ENCODE measurements around the gene CNN3.
A peak's percentile ranks its signal among the peaks of the same experiment; 100 is the strongest.

Gene CNN3

GRCh38 chr1:94863919-94864318 is 63.0 kb downstream of the CNN3 start:
- 38% methylated on average over 4 of the region's 4 CpGs for WGBS
- Histone ChIP-seq H3K27ac (ENCODE audit: low read depth, low read length) (0 out of 2 replicates have a peak overlapping the region, but pooled peaks have one; percentile 42), H3K27me3 (ENCODE audit: insufficient read depth, low read length) (no peaks in the 10 kb centered on the region), H3K4me3 (ENCODE audit: low read length) (no peak overlapping the region), H3K36me3 (ENCODE audit: insufficient read depth, low read length) (no peaks in the 10 kb centered on the region), H3K4me1 (ENCODE audit: insufficient read depth, low read length) (peaks cover 54% of the 10 kb centered on the region), H3K9me3 (ENCODE audit: insufficient read depth, low read depth, low read length) (no peaks in the 10 kb centered on the region), H3K9ac (ENCODE audit: low read depth, low read length) (peak overlapping the region; percentile 11; the same call in 1 of the 2 replicates)

GRCh38 chr1:94863297-94863911 is 63.5 kb downstream of the CNN3 start:
- Histone ChIP-seq H3K4me3 (ENCODE audit: low read length) (no peak overlapping the region), H3K9ac (ENCODE audit: low read depth, low read length) (peak overlapping the region; percentile 11; the same call in 1 of the 2 replicates), H3K27ac (ENCODE audit: low read depth, low read length) (0 out of 2 replicates have a peak overlapping the region, but pooled peaks have one; percentile 42), H3K36me3 (ENCODE audit: insufficient read depth, low read length) (no peaks in the 10 kb centered on the region), H3K27me3 (ENCODE audit: insufficient read depth, low read length) (no peaks in the 10 kb centered on the region), H3K4me1 (ENCODE audit: insufficient read depth, low read length) (peaks cover 49% of the 10 kb centered on the region), H3K9me3 (ENCODE audit: insufficient read depth, low read depth, low read length) (no peaks in the 10 kb centered on the region)
- WGBS, result 85% methylated on average over 1 of the region's 2 CpGs

- WGBS, result 0% methylated on average over 1 of the region's 2 CpGs
- Histone ChIP-seq H3K4me1 (ENCODE audit: insufficient read depth, low read length) (peaks cover 49% of the 10 kb centered on the region), H3K36me3 (ENCODE audit: insufficient read depth, low read length) (no peaks in the 10 kb centered on the region), H3K27ac (ENCODE audit: low read depth, low read length) (no peak overlapping the region), H3K9me3 (ENCODE audit: insufficient read depth, low read depth, low read length) (no peaks in the 10 kb centered on the region), H3K27me3 (ENCODE audit: insufficient read depth, low read length) (no peaks in the 10 kb centered on the region), H3K4me3 (ENCODE audit: low read length) (no peak overlapping the region), H3K9ac (ENCODE audit: low read depth, low read length) (no peak overlapping the region)
These were observed 64.2 kb downstream of the CNN3 start for GRCh38 chr1:94862718-94863117.

GRCh38 chr1:94859174-94859573 is 67.7 kb downstream of the CNN3 start:
- 71% methylated on average over 2 of the region's 2 CpGs for whole genome bisulfite sequencing
- H3K4me1 ChIP-seq (ENCODE audit: insufficient read depth, low read length), result peaks cover 23% of the 10 kb centered on the region

GRCh38 chr1:94858276-94858675 is 68.6 kb downstream of the CNN3 start:
- 84% methylated on average over 2 of the region's 2 CpGs for WGBS
- Histone ChIP-seq H3K9ac (ENCODE audit: low read depth, low read length) (no peak overlapping the region), H3K27me3 (ENCODE audit: insufficient read depth, low read length) (peaks cover 9% of the 10 kb centered on the region), H3K4me3 (ENCODE audit: low read length) (no peak overlapping the region), H3K27ac (ENCODE audit: low read depth, low read length) (no peak overlapping the region), H3K4me1 (ENCODE audit: insufficient read depth, low read length) (peaks cover 14% of the 10 kb centered on the region), H3K9me3 (ENCODE audit: insufficient read depth, low read depth, low read length) (no peaks in the 10 kb centered on the region), H3K36me3 (ENCODE audit: insufficient read depth, low read length) (no peaks in the 10 kb centered on the region)

More at GRCh38 chr1:94859174-94859573, 67.7 kb downstream of the CNN3 start:
- Histone ChIP-seq H3K4me3 (ENCODE audit: low read length) (no peak overlapping the region), H3K36me3 (ENCODE audit: insufficient read depth, low read length) (no peaks in the 10 kb centered on the region), H3K27ac (ENCODE audit: low read depth, low read length) (no peak overlapping the region), H3K9me3 (ENCODE audit: insufficient read depth, low read depth, low read length) (no peaks in the 10 kb centered on the region), H3K27me3 (ENCODE audit: insufficient read depth, low read length) (peaks cover 9% of the 10 kb centered on the region), H3K9ac (ENCODE audit: low read depth, low read length) (no peak overlapping the region)

GRCh38 chr1:94856868-94857267 is 70.0 kb downstream of the CNN3 start:
- Histone ChIP-seq H3K36me3 (ENCODE audit: insufficient read depth, low read length) (no peaks in the 10 kb centered on the region), H3K27ac (ENCODE audit: low read depth, low read length) (no peak overlapping the region), H3K4me3 (ENCODE audit: low read length) (no peak overlapping the region), H3K9me3 (ENCODE audit: insufficient read depth, low read depth, low read length) (no peaks in the 10 kb centered on the region), H3K9ac (ENCODE audit: low read depth, low read length) (no peak overlapping the region), H3K27me3 (ENCODE audit: insufficient read depth, low read length) (peaks cover 9% of the 10 kb centered on the region), H3K4me1 (ENCODE audit: insufficient read depth, low read length) (peaks cover 5% of the 10 kb centered on the region; the same call in 1 of the 2 replicates)
- 99% methylated on average over 3 of the region's 3 CpGs for WGBS

GRCh38 chr1:94856004-94856403 is 70.9 kb downstream of the CNN3 start:
- peaks cover 5% of the 10 kb centered on the region; the same call in 1 of the 2 replicates for H3K4me1 ChIP-seq (ENCODE audit: insufficient read depth, low read length)
- H3K9ac ChIP-seq (ENCODE audit: low read depth, low read length), result no peak overlapping the region
- no peaks in the 10 kb centered on the region for H3K9me3 ChIP-seq (ENCODE audit: insufficient read depth, low read depth, low read length)
- 82% methylated on average over 3 of the region's 5 CpGs for WGBS
- H3K27ac ChIP-seq (ENCODE audit: low read depth, low read length), result no peak overlapping the region
- H3K36me3 ChIP-seq (ENCODE audit: insufficient read depth, low read length), result no peaks in the 10 kb centered on the region
- H3K27me3 ChIP-seq (ENCODE audit: insufficient read depth, low read length), result peaks cover 9% of the 10 kb centered on the region
- no peak overlapping the region for H3K4me3 ChIP-seq (ENCODE audit: low read length)

GRCh38 chr1:94855307-94855700 is 71.6 kb downstream of the CNN3 start:
- Histone ChIP-seq H3K4me3 (ENCODE audit: low read length) (no peak overlapping the region), H3K4me1 (ENCODE audit: insufficient read depth, low read length) (peaks cover 5% of the 10 kb centered on the region; the same call in 1 of the 2 replicates), H3K9me3 (ENCODE audit: insufficient read depth, low read depth, low read length) (no peaks in the 10 kb centered on the region), H3K27me3 (ENCODE audit: insufficient read depth, low read length) (peaks cover 9% of the 10 kb centered on the region), H3K9ac (ENCODE audit: low read depth, low read length) (no peak overlapping the region), H3K36me3 (ENCODE audit: insufficient read depth, low read length) (no peaks in the 10 kb centered on the region), H3K27ac (ENCODE audit: low read depth, low read length) (no peak overlapping the region)
- 82% methylated on average over 2 of the region's 2 CpGs for WGBS

GRCh38 chr1:94854458-94855306 is 72.2 kb downstream of the CNN3 start:
- Histone ChIP-seq H3K27ac (ENCODE audit: low read depth, low read length) (no peak overlapping the region), H3K27me3 (ENCODE audit: insufficient read depth, low read length) (peaks cover 9% of the 10 kb centered on the region), H3K4me1 (ENCODE audit: insufficient read depth, low read length) (peaks cover 5% of the 10 kb centered on the region; the same call in 1 of the 2 replicates), H3K4me3 (ENCODE audit: low read length) (peak overlapping the region; percentile 49), H3K36me3 (ENCODE audit: insufficient read depth, low read length) (no peaks in the 10 kb centered on the region), H3K9me3 (ENCODE audit: insufficient read depth, low read depth, low read length) (no peaks in the 10 kb centered on the region), H3K9ac (ENCODE audit: low read depth, low read length) (no peak overlapping the region)
- 33% methylated on average over 21 of the region's 21 CpGs for WGBS

- H3K9me3 ChIP-seq (ENCODE audit: insufficient read depth, low read depth, low read length), result no peaks in the 10 kb centered on the region
- H3K4me1 ChIP-seq (ENCODE audit: insufficient read depth, low read length), result peaks cover 5% of the 10 kb centered on the region; the same call in 1 of the 2 replicates
- H3K9ac ChIP-seq (ENCODE audit: low read depth, low read length), result no peak overlapping the region
- no peak overlapping the region for H3K27ac ChIP-seq (ENCODE audit: low read depth, low read length)
- no peaks in the 10 kb centered on the region for H3K36me3 ChIP-seq (ENCODE audit: insufficient read depth, low read length)
- H3K27me3 ChIP-seq (ENCODE audit: insufficient read depth, low read length), result peaks cover 9% of the 10 kb centered on the region
- H3K4me3 ChIP-seq (ENCODE audit: low read length), result no peak overlapping the region
- WGBS, result 80% methylated on average over 2 of the region's 2 CpGs
These were observed 74.1 kb downstream of the CNN3 start for GRCh38 chr1:94852788-94853187.

GRCh38 chr1:94851571-94851970 is 75.3 kb downstream of the CNN3 start:
- H3K27me3 ChIP-seq (ENCODE audit: insufficient read depth, low read length), result peaks cover 9% of the 10 kb centered on the region
- no peaks in the 10 kb centered on the region for H3K9me3 ChIP-seq (ENCODE audit: insufficient read depth, low read depth, low read length)
- no peak overlapping the region for H3K4me3 ChIP-seq (ENCODE audit: low read length)
- H3K36me3 ChIP-seq (ENCODE audit: insufficient read depth, low read length), result no peaks in the 10 kb centered on the region
- no peak overlapping the region for H3K27ac ChIP-seq (ENCODE audit: low read depth, low read length)
- H3K4me1 ChIP-seq (ENCODE audit: insufficient read depth, low read length), result peaks cover 5% of the 10 kb centered on the region; the same call in 1 of the 2 replicates
- H3K9ac ChIP-seq (ENCODE audit: low read depth, low read length), result no peak overlapping the region
- 94% methylated on average over 1 of the region's 1 CpG for WGBS
